ENCODE data around the gene CACNA2D2. TPM values are rescaled to one million over a fixed set of nuclear protein-coding genes. Genes with fewer than 3 reads are reported as not detected.

The CACNA2D2 gene
- total and polyA plus RNA-seq, 4 donors = 28.2 to 111 (median 69.1) TPM

GRCh38 chr3:50331364-50331907 is 172.0 kb downstream of the CACNA2D2 start:
- ATAC-seq (ENCODE audit: insufficient read depth, low FRiP score) = no peak
- TF ChIP-seq CTCF (IDR thresholded peaks at IDR 0.05; ENCODE audit: control extremely low read depth, extremely low read depth) = no peak
- WGBS, 2 donors = 96 to 97% methylated on average over 19 of the region's 19 CpGs
- Histone ChIP-seq H3K4me1 (ENCODE audit: control insufficient read depth in 5 of 5, insufficient read depth in 5 of 5, low read length in 5 of 5) (peaks cover 7 to 29% (median 16%) of the 10 kb centered on the region in 5 donors), H3K4me3 (no peak overlapping the region), H3K27ac (ENCODE audit: low read depth in 1 of 2, low read length in 1 of 2) (no peak overlapping the region), H3K36me3 (ENCODE audit: control insufficient read depth in 4 of 4, insufficient read depth in 4 of 4, low read length in 4 of 4) (peaks cover 27 to 38% (median 32%) of the 10 kb centered on the region in 4 donors), H3K9me3 (ENCODE audit: control insufficient read depth in 4 of 4, insufficient read depth in 3 of 4, low read length in 3 of 4) (no peaks in the 10 kb centered on the region), H3K27me3 (ENCODE audit: control insufficient read depth in 3 of 3, insufficient read depth in 3 of 3, low read length in 2 of 3) (no peaks in the 10 kb centered on the region), H3K9ac (ENCODE audit: insufficient read depth in 1 of 2, low read length in 2 of 2) (no peak overlapping the region)
- no peak for DNase-seq

- Histone ChIP-seq H3K4me3 (no peak overlapping the region), H3K4me1 (ENCODE audit: control insufficient read depth in 5 of 5, insufficient read depth in 5 of 5, low read length in 5 of 5) (peaks cover 2 to 22% (median 11%) of the 10 kb centered on the region in 5 donors), H3K36me3 (ENCODE audit: control insufficient read depth in 4 of 4, insufficient read depth in 4 of 4, low read length in 4 of 4) (peaks cover 27 to 44% (median 35%) of the 10 kb centered on the region in 4 donors), H3K27ac (ENCODE audit: low read depth in 1 of 2, low read length in 1 of 2) (no peak overlapping the region), H3K9ac (ENCODE audit: insufficient read depth in 1 of 2, low read length in 2 of 2) (no peak overlapping the region), H3K27me3 (ENCODE audit: control insufficient read depth in 3 of 3, insufficient read depth in 3 of 3, low read length in 2 of 3) (no peaks in the 10 kb centered on the region), H3K9me3 (ENCODE audit: control insufficient read depth in 4 of 4, insufficient read depth in 3 of 4, low read length in 3 of 4) (no peaks in the 10 kb centered on the region)
- TF ChIP-seq CTCF (IDR thresholded peaks at IDR 0.05; ENCODE audit: control extremely low read depth, extremely low read depth) = no peak
- 94 to 96% methylated on average over 10 of the region's 10 CpGs for WGBS, 2 donors
- ATAC-seq (ENCODE audit: insufficient read depth, low FRiP score) = no peak
- DNase-seq = no peak
Observed at GRCh38 chr3:50330330-50330729, 173.1 kb downstream of the CACNA2D2 start.

- peak; percentile 90 for ATAC-seq (ENCODE audit: insufficient read depth, low FRiP score)
- no peaks in the 10 kb centered on the region for H3K27me3 ChIP-seq (ENCODE audit: control insufficient read depth in 3 of 3, insufficient read depth in 3 of 3, low read length in 2 of 3)
- H3K27ac ChIP-seq (ENCODE audit: low read depth in 1 of 2, low read length in 1 of 2) = peak within 1 kb of the TSS; percentile 82 to 89
- peak within 1 kb of the TSS; percentile 86 for H3K4me3 ChIP-seq
- 2 to 3% methylated on average over 55 of the region's 55 CpGs for WGBS, 2 donors
- peaks cover 2 to 23% (median 9%) of the 10 kb centered on the region in 5 donors for H3K4me1 ChIP-seq (ENCODE audit: control insufficient read depth in 5 of 5, insufficient read depth in 5 of 5, low read length in 5 of 5)
- TF ChIP-seq CTCF (IDR thresholded peaks at IDR 0.05; ENCODE audit: control extremely low read depth, extremely low read depth) = no peak
- peaks cover 27 to 46% (median 32%) of the 10 kb centered on the region in 4 donors for H3K36me3 ChIP-seq (ENCODE audit: control insufficient read depth in 4 of 4, insufficient read depth in 4 of 4, low read length in 4 of 4)
- no peaks in the 10 kb centered on the region for H3K9me3 ChIP-seq (ENCODE audit: control insufficient read depth in 4 of 4, insufficient read depth in 3 of 4, low read length in 3 of 4)
- peak within 1 kb of the TSS; percentile 57 to 62 for H3K9ac ChIP-seq (ENCODE audit: insufficient read depth in 1 of 2, low read length in 2 of 2)
- DNase-seq = peak; percentile 96 to 98 (median 98)
Observed at GRCh38 chr3:50327943-50328691, 175.3 kb downstream of the CACNA2D2 start, which contains the start of gene TUSC2. TUSC2 (minus strand) TSS chr3:50328223; CDS start chr3:50328099, 124 bp downstream.

All from lung (tissue), 12 donors.